Testis (tissue), 3 donors: ENCODE data around the gene MMP17. TPM values are rescaled to one million over a fixed set of nuclear protein-coding genes. Genes with fewer than 3 reads are reported as not detected.

Experiments used
- DNase-seq: peaks from one replicate; pipeline ENCODE4 v3.0.0-alpha.2; 2019
- H3K27ac ChIP-seq, 2 donors: fragments of 200-600 bp; sonication (generic); one replicate each; pipeline ENCODE4 v1.5.1; 2019
- H3K27me3 ChIP-seq: fragments of 200-600 bp; sonication (generic); one replicate; pipeline ENCODE4 v1.5.1; 2019
- H3K36me3 ChIP-seq: fragments of 200-600 bp; sonication (generic); one replicate; pipeline ENCODE4 v1.5.1; 2017; ENCODE audit warnings: low read depth; ENCODE audit errors: missing control alignments
- H3K4me1 ChIP-seq: fragments of 200-600 bp; sonication (generic); one replicate; pipeline ENCODE4 v1.5.1; 2019
- H3K4me3 ChIP-seq, 2 donors: fragments of 200-600 bp; sonication (generic); one replicate each; pipeline ENCODE4 v1.5.1; 2017 to 2019
- H3K9me3 ChIP-seq: fragments of 200-600 bp; sonication (generic); one replicate; pipeline ENCODE4 v1.5.1; 2017
- CTCF ChIP-seq, 3 experiments: fragments of 450-650 bp in 2 of 3; fragments of 200-600 bp in 1 of 3; sonication (generic) in 1 of 3; IDR thresholded peaks; one replicate each; pipeline ENCODE4 v1.5.1; 2016 to 2019; ENCODE audit warnings: antibody characterized with exemption in 3 of 3, mild to moderate bottlenecking in 2 of 3, moderate library complexity in 1 of 3
- POLR2A ChIP-seq: fragments of 450-650 bp; IDR thresholded peaks from one replicate; pipeline ENCODE4 v1.6.1; 2017; ENCODE audit warnings: antibody characterized with exemption, mild to moderate bottlenecking, moderate library complexity
- WGBS, 2 donors: methylation state at CpG; one replicate each; pipeline ENCODE4 v1.1.5; 2018; 5-methylcytosine and 5-hydroxymethylcytosine counted together
- intact Hi-C: fragments of 100-400 bp; cut with DNase I; formaldehyde crosslinking; loops from one replicate; pipeline ENCODE4 v1.15.1; 2023; ENCODE audit warnings: low total_unique reads
- polyA plus RNA-seq: library from polyadenylated mRNA; stranded (reverse); fragments of 350-450 nt; fragmentation: Illumina TruSeq; extraction: RNeasy Lipid Tissue Mini Kit (QIAGEN cat#74804); gene quantifications from one replicate; pipeline ENCODE4 v1.2.3, GENCODE V29; 2014; ENCODE audit warnings: low read depth, low replicate concordance; ENCODE audit not compliant: insufficient read depth
- total RNA-seq, 2 donors: library from RNA; depleted of rRNA; stranded (reverse); fragments of >200 nt; gene quantifications; one replicate each; pipeline ENCODE4 v1.2.3, GENCODE V29; 2016

The MMP17 gene
- total and polyA plus RNA-seq, 3 donors from 2014 or later = 13.2 to 23.3 (median 16.1) TPM

GRCh38 chr12:131861261-131862083, 33.3 kb downstream of the MMP17 start:
- intact Hi-C loops = no loop called here
- WGBS, 2 donors = 83 to 95% methylated on average over 10 to 12 of the region's 12 CpGs
- TF ChIP-seq POLR2A (no peak), CTCF (IDR thresholded peaks at IDR 0.05) (no peak)
- Histone ChIP-seq H3K27me3 (no peaks in the 10 kb centered on the region), H3K9me3 (no peaks in the 10 kb centered on the region), H3K4me1 (no peaks in the 10 kb centered on the region), H3K27ac (no peak overlapping the region), H3K4me3 (no peak overlapping the region), H3K36me3 (no peaks in the 10 kb centered on the region)
- DNase-seq = no peak

- 56 to 77% methylated on average over 3 to 4 of the region's 4 CpGs for WGBS, 2 donors
- Histone ChIP-seq H3K4me3 (no peak overlapping the region), H3K4me1 (no peaks in the 10 kb centered on the region), H3K27ac (no peak overlapping the region), H3K27me3 (no peaks in the 10 kb centered on the region), H3K9me3 (no peaks in the 10 kb centered on the region), H3K36me3 (no peaks in the 10 kb centered on the region)
- intact Hi-C loops = no loop called here
- TF ChIP-seq POLR2A (no peak), CTCF (IDR thresholded peaks at IDR 0.05) (no peak)
- no peak for DNase-seq
Observed at GRCh38 chr12:131862084-131862441, 33.9 kb downstream of the MMP17 start.

- H3K4me1 ChIP-seq = no peaks in the 10 kb centered on the region
- intact Hi-C loops = no loop called here
- 83 to 86% methylated on average over 14 of the region's 14 CpGs for WGBS, 2 donors
- H3K9me3 ChIP-seq = no peaks in the 10 kb centered on the region
- H3K27me3 ChIP-seq = no peaks in the 10 kb centered on the region
- DNase-seq = no peak
- H3K4me3 ChIP-seq = no peak overlapping the region
- no peak for TF ChIP-seq POLR2A
- TF ChIP-seq CTCF (IDR thresholded peaks at IDR 0.05) = no peak
- no peaks in the 10 kb centered on the region for H3K36me3 ChIP-seq
- no peak overlapping the region for H3K27ac ChIP-seq
Observed at GRCh38 chr12:131862600-131862993, 34.4 kb downstream of the MMP17 start.

- no peak for DNase-seq
- Histone ChIP-seq H3K27me3 (no peaks in the 10 kb centered on the region), H3K36me3 (no peaks in the 10 kb centered on the region), H3K4me3 (no peak overlapping the region), H3K9me3 (no peaks in the 10 kb centered on the region), H3K4me1 (no peaks in the 10 kb centered on the region), H3K27ac (no peak overlapping the region)
- intact Hi-C loops = no loop called here
- no peak for TF ChIP-seq POLR2A
- TF ChIP-seq CTCF (IDR thresholded peaks at IDR 0.05) = no peak
- 42 to 62% methylated on average over 12 to 20 of the region's 20 CpGs for WGBS, 2 donors
Observed at GRCh38 chr12:131862994-131863710, 35.0 kb downstream of the MMP17 start.
